ENCODE measurements around the gene NEK2.

DNA sequence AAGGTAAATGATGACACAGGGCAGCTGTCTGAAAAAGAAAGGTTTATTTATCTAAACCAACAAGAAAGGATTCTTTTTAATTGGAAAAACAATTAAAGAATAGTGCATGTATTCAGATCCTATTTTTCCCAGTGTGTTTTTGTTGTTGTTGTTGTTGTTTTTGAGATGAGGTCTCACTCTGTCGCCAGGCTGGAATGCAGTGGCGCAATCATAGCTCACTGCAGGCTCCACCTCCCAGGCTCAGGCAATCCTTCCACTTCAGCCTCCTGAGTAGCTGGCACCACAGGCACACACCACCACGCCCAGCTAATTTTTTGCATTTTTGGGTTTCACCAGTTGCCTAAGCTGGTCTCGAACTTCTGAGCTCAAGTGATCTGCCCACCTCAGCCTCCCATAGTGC is 22.1 kb downstream of the NEK2 start:
- no peak for TF ChIP-seq POLR2AphosphoS5 (IDR thresholded peaks at IDR 0.05; ENCODE audit: borderline replicate concordance, low read depth, low read length)
- TF ChIP-seq EZH2 (IDR thresholded peaks at IDR 0.05) = no peak

Measured in SK-N-MC (cell line).